ENCODE results near the gene RMDN2. TPM values are rescaled to one million over a fixed set of nuclear protein-coding genes. Genes with fewer than 3 reads are reported as not detected.
A peak's percentile ranks its signal among the peaks of the same experiment; 100 is the strongest.

Gene RMDN2
- polyA plus RNA-seq, 2 of the 4 experiments (the other 2 are of a cell fraction) = 4.6 to 6.9 TPM

DNA sequence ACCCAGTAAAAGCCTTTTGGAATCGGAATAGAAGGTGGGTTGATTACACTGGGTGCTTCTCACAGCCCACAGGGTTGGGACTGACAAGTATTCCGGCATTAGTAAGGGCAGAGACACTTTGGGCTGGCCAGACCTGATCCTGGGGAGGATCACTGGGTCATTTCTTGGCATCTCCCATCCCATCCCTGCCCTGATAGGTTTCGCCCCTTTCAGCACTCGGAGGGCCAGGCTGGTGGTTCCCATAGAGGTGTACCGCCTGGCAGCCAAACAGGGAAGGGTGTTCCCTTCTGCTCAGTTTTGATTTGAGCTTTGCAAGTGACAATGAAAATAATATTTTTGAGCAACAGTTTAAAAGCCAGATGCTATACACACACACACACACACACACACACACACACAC is 113.6 kb downstream of the RMDN2 start:
- POLR2A ChIA-PET = interaction anchor here (1.6 kb wide), 1 partner anchor 38 kb away, joined by 5 read pairs; the partner anchor contains the start of gene CYP1B1
- Histone ChIP-seq H3K27ac (no peak overlapping the region), H3K4me3 (no peak overlapping the region), H3K4me1 (no peaks in the 10 kb centered on the region), H3K4me2 (peak overlapping the region; percentile 49), H3K9me3 (no peaks in the 10 kb centered on the region)
- WGBS (ENCODE audit: missing lambda C conversion rate) = 82% methylated on average over 5 of the region's 5 CpGs
- no peak for TF ChIP-seq HOXB5 (CRISPR knock-in tag; IDR thresholded peaks at IDR 0.05)
- no peak for TF ChIP-seq ESRRA (IDR thresholded peaks at IDR 0.05; ENCODE audit: borderline replicate concordance, low read length)
- no peak for TF ChIP-seq FOSL2 (IDR thresholded peaks at IDR 0.05)
- no peak for TF ChIP-seq FOSL2 (CRISPR knock-in tag; IDR thresholded peaks at IDR 0.05)
- TF ChIP-seq CHD2 (IDR thresholded peaks at IDR 0.05; ENCODE audit: low read length, partially characterized antibody) = no peak
- DNase-seq (ENCODE audit: low read depth in 1 of 2, low spot score in 1 of 2) = no peak
- FAIRE-seq = no peak
- CTCF ChIA-PET = interaction anchor here (0.9 to 2.3 kb wide), 2 partner anchors 77 to 236 kb away, joined by 3 to 6 read pairs; no protein-coding TSS in a partner anchor
- ATAC-seq = peak in 1 of 2 experiments; percentile 48; a peak in 3 of 6 replicates

GRCh38 chr2:38039121-38039910 is 114.2 kb downstream of the RMDN2 start:
- H3K4me2 ChIP-seq = no peak overlapping the region
- FAIRE-seq (no peak), DNase-seq (ENCODE audit: low read depth in 1 of 2, low spot score in 1 of 2) (no peak), ATAC-seq (no peak)
- CTCF ChIA-PET = interaction anchor here (1.1 kb wide), 1 partner anchor 38 kb away, joined by 3 read pairs; no protein-coding TSS in a partner anchor
- 72% methylated on average over 9 of the region's 9 CpGs for WGBS (ENCODE audit: missing lambda C conversion rate)
- no peak overlapping the region for H3K27ac ChIP-seq
- H3K9me3 ChIP-seq = no peaks in the 10 kb centered on the region
- H3K4me1 ChIP-seq = no peaks in the 10 kb centered on the region
- H3K4me3 ChIP-seq = no peak overlapping the region
- TF ChIP-seq JUNB (IDR thresholded peaks at IDR 0.05) = no peak
- no peak for TF ChIP-seq EHF (CRISPR knock-in tag; IDR thresholded peaks at IDR 0.05)
- no peak for TF ChIP-seq MAX (IDR thresholded peaks at IDR 0.05)
- no peak for TF ChIP-seq HEYL (CRISPR knock-in tag; IDR thresholded peaks at IDR 0.05)
- no peak for TF ChIP-seq CBX8 (IDR thresholded peaks at IDR 0.05)
- no peak for TF ChIP-seq RFX5 (IDR thresholded peaks at IDR 0.05)
- no peak for TF ChIP-seq HDAC2 (IDR thresholded peaks at IDR 0.05)
- no peak for TF ChIP-seq NR3C1 (IDR thresholded peaks at IDR 0.05)
- TF ChIP-seq KDM5A (IDR thresholded peaks at IDR 0.05) = no peak
- no peak for TF ChIP-seq MAFK (IDR thresholded peaks at IDR 0.05; ENCODE audit: partially characterized antibody)
- no peak for TF ChIP-seq ZNF302 (CRISPR knock-in tag; IDR thresholded peaks at IDR 0.05)
- no peak for TF ChIP-seq CTCF (IDR thresholded peaks at IDR 0.05)
- no peak for TF ChIP-seq HOXA7 (CRISPR knock-in tag; IDR thresholded peaks at IDR 0.05)
- TF ChIP-seq HMGXB4 (CRISPR knock-in tag; IDR thresholded peaks at IDR 0.05; ENCODE audit: borderline replicate concordance) = no peak
- POLR2A ChIA-PET = no interaction called here

DNA sequence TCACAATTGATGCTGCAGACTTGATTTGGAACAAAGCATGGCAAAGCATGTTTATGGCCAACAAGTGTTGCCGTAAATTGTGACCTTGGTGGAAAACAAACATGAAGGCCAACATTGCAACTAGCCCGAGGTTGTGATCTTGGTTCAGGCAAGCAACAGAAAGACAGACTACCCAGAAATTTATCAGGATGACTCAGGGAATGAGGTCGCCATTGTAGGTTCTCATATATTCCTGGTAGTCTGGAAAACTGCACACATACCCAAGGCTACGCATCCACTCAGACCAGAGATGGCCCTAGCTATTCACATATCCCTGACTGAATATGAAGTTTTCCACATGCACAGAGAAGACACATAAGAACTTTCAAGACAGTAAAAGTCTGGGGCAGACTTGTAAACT is 120.7 kb downstream of the RMDN2 start:
- TF ChIP-seq CHD4 (IDR thresholded peaks at IDR 0.05; ENCODE audit: borderline replicate concordance) (no peak), MAZ (IDR thresholded peaks at IDR 0.05; ENCODE audit: borderline replicate concordance, low read depth, low read length) (no peak), PBX3 (IDR thresholded peaks at IDR 0.05) (no peak), RARB (CRISPR knock-in tag; IDR thresholded peaks at IDR 0.05) (no peak), SMC3 (IDR thresholded peaks at IDR 0.05) (no peak), NFE2L2 (conservative IDR thresholded peaks at IDR 0.05; ENCODE audit: low read length) (no peak), RCOR1 (IDR thresholded peaks at IDR 0.05; ENCODE audit: low read depth, low read length) (no peak)
- TF ChIP-seq, protein P1, sequence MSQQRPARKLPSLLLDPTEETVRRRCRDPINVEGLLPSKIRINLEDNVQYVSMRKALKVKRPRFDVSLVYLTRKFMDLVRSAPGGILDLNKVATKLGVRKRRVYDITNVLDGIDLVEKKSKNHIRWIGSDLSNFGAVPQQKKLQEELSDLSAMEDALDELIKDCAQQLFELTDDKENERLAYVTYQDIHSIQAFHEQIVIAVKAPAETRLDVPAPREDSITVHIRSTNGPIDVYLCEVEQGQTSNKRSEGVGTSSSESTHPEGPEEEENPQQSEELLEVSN (IDR thresholded peaks at IDR 0.05; ENCODE audit: borderline replicate concordance, low read depth) = no peak
- Histone ChIP-seq H3K27ac (no peak overlapping the region), H3K9me3 (no peaks in the 10 kb centered on the region), H3K4me3 (no peak overlapping the region), H3K4me1 (no peaks in the 10 kb centered on the region), H3K4me2 (no peak overlapping the region)
- POLR2A ChIA-PET = no interaction called here
- FAIRE-seq (peak; percentile 36), DNase-seq (ENCODE audit: low read depth in 1 of 2, low spot score in 1 of 2) (no peak), ATAC-seq (no peak)
- CTCF ChIA-PET = interaction anchor here (1.2 to 1.5 kb wide), 3 partner anchors 8 to 33 kb away, joined by 3 to 4 read pairs (median 3); no protein-coding TSS in a partner anchor
- WGBS (ENCODE audit: missing lambda C conversion rate) = 57% methylated on average over 4 of the region's 4 CpGs
